H1 (cell line): Measurements from ENCODE around the gene CALHM5. TPM values are rescaled to one million over a fixed set of nuclear protein-coding genes. Genes with fewer than 3 reads are reported as not detected.

Source experiments
- CTCF ChIA-PET: fragments of 300-600 bp; sonication (Branson Sonifier 250); formaldehyde crosslinking; loops from one replicate; lab custom pipeline; 2021; ENCODE audit not compliant: partially characterized antibody; lab: Charles Lee
- POLR2A ChIA-PET: fragments of 300-600 bp; sonication (Branson Sonifier 250); formaldehyde crosslinking; loops from one replicate; lab custom pipeline; 2021; ENCODE audit warnings: inconsistent platforms; ENCODE audit not compliant: partially characterized antibody; lab: Charles Lee
- DNase-seq, 2 experiments: peaks; one replicate each; pipeline versions ENCODE4 v3.0.0 to v3.0.0-alpha.2; 2010 to 2022; ENCODE audit warnings: low spot score in 2 of 2, low read depth in 1 of 2, mixed read lengths in 1 of 2
- FAIRE-seq: peaks from 2 replicates; lab custom pipeline; 2011; peaks lifted over from hg19 to GRCh38; lab: Jason Lieb, UNC
- H2AFZ ChIP-seq: 2 replicates; pipeline ENCODE4 v1.8.1; 2012; ENCODE audit warnings: low read length, inconsistent platforms
- H2AK5ac ChIP-seq: 2 replicates; pipeline ENCODE4 v1.6.1; 2013; ENCODE audit warnings: low read depth, low read length
- H2BK120ac ChIP-seq: replicated peaks from 2 replicates; pipeline ENCODE3; 2013; ENCODE audit warnings: low read depth, low read length, inconsistent platforms
- H2BK12ac ChIP-seq: 2 replicates; pipeline ENCODE4 v1.6.1; 2013; ENCODE audit warnings: low read depth, low read length
- H2BK15ac ChIP-seq: 2 replicates; pipeline ENCODE4 v1.6.1; 2013; ENCODE audit warnings: low read length
- H2BK20ac ChIP-seq: 2 replicates; pipeline ENCODE4 v1.6.1; 2013; ENCODE audit warnings: low read length
- H2BK5ac ChIP-seq: 2 replicates; pipeline ENCODE4 v1.6.1; 2013; ENCODE audit warnings: low read depth, low read length
- H3K14ac ChIP-seq: 2 replicates; pipeline ENCODE4 v1.6.1; 2013; ENCODE audit warnings: inconsistent platforms; ENCODE audit not compliant: insufficient read length
- H3K18ac ChIP-seq: 2 replicates; pipeline ENCODE4 v1.6.1; 2013; ENCODE audit warnings: low read length; ENCODE audit errors: extremely low read depth
- H3K23ac ChIP-seq: 2 replicates; pipeline ENCODE4 v1.6.1; 2013; ENCODE audit warnings: inconsistent platforms; ENCODE audit not compliant: insufficient read length
- H3K23me2 ChIP-seq: 2 replicates; pipeline ENCODE4 v1.6.1; 2013; ENCODE audit warnings: low read depth, low read length
- H3K27ac ChIP-seq: 2 replicates; pipeline ENCODE4 v1.6.1; 2011; ENCODE audit warnings: low read depth, low read length, inconsistent platforms
- H3K27me3 ChIP-seq, 4 experiments: replicated peaks in 1 of 4; 1 replicate in 1 of 4; 2 replicates in 3 of 4; pipeline versions ENCODE4 v1.6.1 to v1.8.1; 2011 to 2013; ENCODE audit warnings: low read length in 3 of 4, mild to moderate bottlenecking in 3 of 4, inconsistent platforms in 2 of 4, mixed read lengths in 2 of 4, moderate library complexity in 1 of 4; ENCODE audit not compliant: control insufficient read depth in 3 of 4, insufficient read depth in 3 of 4; ENCODE audit errors: extremely low read depth in 1 of 4
- H3K36me3 ChIP-seq, 4 experiments: 2 replicates each; pipeline versions ENCODE4 v1.6.1 to v1.8.1; 2011 to 2013; ENCODE audit warnings: mild to moderate bottlenecking in 4 of 4, low read length in 3 of 4, moderate library complexity in 2 of 4, control low read depth in 1 of 4, inconsistent platforms in 1 of 4; ENCODE audit not compliant: insufficient read depth in 4 of 4, control insufficient read depth in 2 of 4
- H3K4ac ChIP-seq: replicated peaks from 2 replicates; pipeline ENCODE3; 2013; ENCODE audit warnings: low read length, low read depth, mixed read lengths, inconsistent platforms; ENCODE audit not compliant: insufficient read length
- H3K4me1 ChIP-seq, 4 experiments: replicated peaks in 1 of 4; 1 replicate in 1 of 4; 2 replicates in 3 of 4; pipeline versions ENCODE4 v1.6.1 to v1.8.1; 2011 to 2013; ENCODE audit warnings: low read length in 3 of 4, inconsistent platforms in 2 of 4, mixed read lengths in 1 of 4; ENCODE audit not compliant: insufficient read depth in 4 of 4, control insufficient read depth in 3 of 4
- H3K4me2 ChIP-seq, 2 experiments: 2 replicates each; pipeline versions ENCODE4 v1.6.1 to v1.8.1; 2011 to 2013; ENCODE audit warnings: low read depth in 2 of 2, low read length in 2 of 2, control low read depth in 1 of 2, inconsistent platforms in 1 of 2, mild to moderate bottlenecking in 1 of 2; ENCODE audit not compliant: insufficient read depth in 1 of 2
- H3K4me3 ChIP-seq, 4 experiments: fragments of 200-600, 300-600 bp in 1 of 4; sonication (generic), shearing (Covaris generic), sonication (Bioruptor Twin) in 1 of 4; 2 replicates each; pipeline versions ENCODE4 v1.5.1 to v1.8.1; 2011 to 2016; ENCODE audit warnings: low read length in 4 of 4, low read depth in 3 of 4, control low read depth in 2 of 4, inconsistent platforms in 2 of 4, mild to moderate bottlenecking in 2 of 4, mixed read lengths in 1 of 4, moderate library complexity in 1 of 4; ENCODE audit not compliant: insufficient read depth in 2 of 4; ENCODE audit errors: extremely low read depth in 1 of 4
- H3K56ac ChIP-seq: replicated peaks from 2 replicates; pipeline ENCODE3; 2013; ENCODE audit warnings: low read depth, mild to moderate bottlenecking, mixed read lengths, low read length, inconsistent platforms; ENCODE audit not compliant: insufficient read length
- H3K79me1 ChIP-seq: 2 replicates; pipeline ENCODE4 v1.6.1; 2013; ENCODE audit warnings: low read depth, low read length, control low read depth
- H3K79me2 ChIP-seq, 2 experiments: 2 replicates each; pipeline versions ENCODE4 v1.6.1 to v1.8.1; 2012 to 2013; ENCODE audit warnings: low read length in 2 of 2, mild to moderate bottlenecking in 2 of 2, inconsistent platforms in 1 of 2; ENCODE audit not compliant: insufficient read depth in 2 of 2, control insufficient read depth in 1 of 2
- H3K9ac ChIP-seq, 4 experiments: replicated peaks in 1 of 4; 1 replicate in 1 of 4; 2 replicates in 3 of 4; pipeline versions ENCODE4 v1.6.1 to v1.8.1; 2011 to 2013; ENCODE audit warnings: low read depth in 3 of 4, low read length in 3 of 4, control low read depth in 2 of 4, mild to moderate bottlenecking in 2 of 4, moderate library complexity in 2 of 4, inconsistent platforms in 1 of 4; ENCODE audit errors: extremely low read depth in 1 of 4
- H3K9me3 ChIP-seq, 2 experiments: 2 replicates each; pipeline versions ENCODE4 v1.6.1 to v1.8.1; 2012 to 2013; ENCODE audit warnings: mild to moderate bottlenecking in 2 of 2, moderate library complexity in 2 of 2, control low read depth in 1 of 2, inconsistent platforms in 1 of 2, low read depth in 1 of 2, low read length in 1 of 2, mixed read lengths in 1 of 2; ENCODE audit not compliant: insufficient read depth in 2 of 2
- H4K20me1 ChIP-seq, 2 experiments: replicated peaks in 1 of 2; 2 replicates each; pipeline versions ENCODE3 to v1.8.1; 2011 to 2013; ENCODE audit warnings: inconsistent platforms in 2 of 2, low read length in 2 of 2, mild to moderate bottlenecking in 1 of 2; ENCODE audit not compliant: insufficient read depth in 2 of 2, control insufficient read depth in 1 of 2
- H4K5ac ChIP-seq: 2 replicates; pipeline ENCODE4 v1.6.1; 2013; ENCODE audit warnings: low read length, low read depth, mixed read lengths, inconsistent platforms; ENCODE audit not compliant: insufficient read length
- H4K8ac ChIP-seq: 2 replicates; pipeline ENCODE4 v1.8.0; 2013; ENCODE audit warnings: mild to moderate bottlenecking, moderate library complexity, low read length, inconsistent platforms; ENCODE audit not compliant: insufficient read depth; ENCODE audit errors: extremely low read depth
- H4K91ac ChIP-seq: replicated peaks from 2 replicates; pipeline ENCODE3; 2013; ENCODE audit warnings: low read length, mixed read lengths, inconsistent platforms; ENCODE audit not compliant: insufficient read length
- EGR1 ChIP-seq: IDR thresholded peaks from 2 replicates; pipeline ENCODE4 v1.6.1; 2011; ENCODE audit warnings: low read depth, low read length, borderline replicate concordance
- KDM4A ChIP-seq: IDR thresholded peaks from one replicate; pipeline ENCODE4 v1.7.1; 2012; ENCODE audit warnings: low read depth, mild to moderate bottlenecking, moderate library complexity, low read length, inconsistent platforms; ENCODE audit not compliant: severe bottlenecking
- KDM5A ChIP-seq: fragments of 200-600 bp; IDR thresholded peaks from 2 replicates; pipeline ENCODE4 v1.7.1; 2012; ENCODE audit warnings: mild to moderate bottlenecking, low read length, inconsistent platforms, mixed read lengths
- MAX ChIP-seq: IDR thresholded peaks from 2 replicates; pipeline ENCODE4 v1.6.1; 2012; ENCODE audit warnings: inconsistent platforms
- POLR2A ChIP-seq, 2 experiments: IDR thresholded peaks; 1 replicate in 1 of 2; 2 replicates in 1 of 2; pipeline ENCODE4 v1.6.1; 2011; ENCODE audit warnings: low read depth in 2 of 2, low read length in 2 of 2, mild to moderate bottlenecking in 2 of 2; ENCODE audit errors: control extremely low read depth in 1 of 2
- POU5F1 ChIP-seq: IDR thresholded peaks from 2 replicates; pipeline ENCODE4 v1.6.1; 2011; ENCODE audit warnings: low read depth, mild to moderate bottlenecking, low read length, moderate library complexity
- RXRA ChIP-seq: IDR thresholded peaks from 2 replicates; pipeline ENCODE4 v1.6.1; 2011; ENCODE audit warnings: low read depth, mild to moderate bottlenecking, low read length, moderate library complexity; ENCODE audit not compliant: insufficient read depth
- SAP30 ChIP-seq: fragments of 300-600 bp; sonication (generic); IDR thresholded peaks from 2 replicates; pipeline ENCODE4 v1.7.1; 2012; ENCODE audit warnings: low read length, moderate library complexity, mild to moderate bottlenecking, inconsistent platforms; ENCODE audit not compliant: insufficient read depth, insufficient replicate concordance
- SIX5 ChIP-seq: IDR thresholded peaks from 2 replicates; pipeline ENCODE4 v1.6.1; 2011; ENCODE audit warnings: mild to moderate bottlenecking, low read depth, low read length
- SP2 ChIP-seq: IDR thresholded peaks from 2 replicates; pipeline ENCODE4 v1.6.1; 2012; ENCODE audit warnings: mild to moderate bottlenecking, low read length, inconsistent platforms
- SP4 ChIP-seq: IDR thresholded peaks from 2 replicates; pipeline ENCODE4 v1.6.1; 2012; ENCODE audit warnings: low read length, inconsistent platforms
- TEAD4 ChIP-seq: IDR thresholded peaks from 2 replicates; pipeline ENCODE4 v1.6.1; 2012; ENCODE audit warnings: low read depth, low read length, inconsistent platforms, mixed read lengths
- YY1 ChIP-seq: IDR thresholded peaks from 2 replicates; pipeline ENCODE4 v1.6.1; 2011; ENCODE audit warnings: low read depth, mild to moderate bottlenecking, low read length
- WGBS, 2 experiments: shearing (Covaris generic) in 1 of 2; methylation state at CpG; one replicate each; pipeline versions ENCODE4 v1.1.6 to v1.1.7; 2013 to 2015; ENCODE audit warnings: low lambda C conversion rate in 2 of 2, mixed read lengths in 2 of 2, inconsistent platforms in 1 of 2, low coverage in 1 of 2, missing lambda C conversion rate in 1 of 2; ENCODE audit not compliant: insufficient replicate concordance in 2 of 2, insufficient coverage in 1 of 2, insufficient read length in 1 of 2; ENCODE audit errors: extremely low coverage in 1 of 2, missing lambda C conversion rate in 1 of 2; 5-methylcytosine and 5-hydroxymethylcytosine counted together
- polyA plus RNA-seq, 7 experiments: library from polyadenylated mRNA; depleted of rRNA in 3 of 7; stranded (reverse) in 5 of 7; unstranded in 2 of 7; fragments of >200 nt in 5 of 7; fragments of 200-250 nt in 2 of 7; gene quantifications; 1 replicate in 5 of 7; 2 replicates in 1 of 7; 4 replicates in 1 of 7; pipeline versions ENCODE4 v1.2.1 to v1.2.3, GENCODE V29; 2011 to 2013; ENCODE audit warnings: missing spikeins in 2 of 7, mixed read lengths in 2 of 7
- total RNA-seq: library from RNA; stranded (reverse); fragmentation: NEBNext Ultra II Directional; extraction: Animal tissue kit (Norgen Biotek cat#: 25700); gene quantifications from 2 replicates; pipeline ENCODE4 v1.2.1, GENCODE V29; 2021

Gene CALHM5
- total and polyA plus RNA-seq, 2 of the 8 experiments (the other 6 are each of a cell fraction or from before 2014, with no cell fraction given) = 0.05 to 0.09 TPM

- POLR2A ChIA-PET = interaction anchor here (0.8 to 1.4 kb wide), 2 partner anchors 87 to 258 kb away, joined by 3 read pairs; partner anchors contain the start of gene RSPH4A
- DNase-seq = no peak
- H3K79me2 ChIP-seq = no peaks in the 10 kb centered on the region
- 73% methylated on average over 3 of the region's 3 CpGs; no CpG with 5 or more reads in 1 of the 2 experiments for WGBS, 2 experiments
- peak overlapping the region; percentile 95; the same call in 1 of the 2 replicates for H2BK12ac ChIP-seq
- H3K27ac ChIP-seq = no peak overlapping the region
- no peak overlapping the region for H3K56ac ChIP-seq
- CTCF ChIA-PET = interaction anchor here (0.8 to 2.2 kb wide), 7 partner anchors 12 to 261 kb away, joined by 3 to 11 read pairs (median 5); no protein-coding TSS in a partner anchor
- no peak overlapping the region for H3K18ac ChIP-seq
- no peaks in the 10 kb centered on the region for H4K20me1 ChIP-seq
- H2BK15ac ChIP-seq = no peak overlapping the region
- peak overlapping the region; percentile 38 for H4K91ac ChIP-seq
- no peaks in the 10 kb centered on the region for H3K23me2 ChIP-seq
- H2AK5ac ChIP-seq = peak overlapping the region; percentile 20; the same call in 1 of the 2 replicates
- no peak overlapping the region for H3K23ac ChIP-seq
- H3K9me3 ChIP-seq = no peaks in the 10 kb centered on the region
- no peak overlapping the region for H3K4me3 ChIP-seq
- H3K4me1 ChIP-seq = peaks cover 0 to 12% (median 9%) of the 10 kb centered on the region in 4 experiments; a peak in 5 of 7 replicates
- H3K9ac ChIP-seq = no peak overlapping the region
- FAIRE-seq = no peak
- no peak overlapping the region for H2BK5ac ChIP-seq
- H4K8ac ChIP-seq = no peak overlapping the region
- 0 out of 2 replicates have a peak overlapping the region, but pooled peaks have one; percentile 13 for H2AFZ ChIP-seq
- no peaks in the 10 kb centered on the region for H3K79me1 ChIP-seq
- no peak overlapping the region for H3K4me2 ChIP-seq
- peak overlapping the region; percentile 45 for H3K4ac ChIP-seq
- H3K36me3 ChIP-seq = no peaks in the 10 kb centered on the region
- H3K27me3 ChIP-seq = no peaks in the 10 kb centered on the region
- H4K5ac ChIP-seq = no peak overlapping the region
- no peak overlapping the region for H3K14ac ChIP-seq
- H2BK120ac ChIP-seq = peak overlapping the region; percentile 70
- no peak overlapping the region for H2BK20ac ChIP-seq
- no peak for TF ChIP-seq SIX5
- TF ChIP-seq YY1 = no peak
- no peak for TF ChIP-seq MAX
- no peak for TF ChIP-seq SP4
- TF ChIP-seq KDM4A = no peak
- TF ChIP-seq POU5F1 = no peak
- TF ChIP-seq EGR1 = no peak
- no peak for TF ChIP-seq TEAD4
- TF ChIP-seq KDM5A = no peak
- TF ChIP-seq POLR2A (IDR thresholded peaks at IDR 0.05; ENCODE audit: control extremely low read depth in 1 of 2, low read depth in 2 of 2, low read length in 2 of 2) = no peak
- no peak for TF ChIP-seq SP2
- TF ChIP-seq SAP30 = no peak
- TF ChIP-seq RXRA = no peak
Measured at GRCh38 chr6:116529466-116530290, 18.2 kb downstream of the CALHM5 start.
